Astrocyte of the spinal cord (primary cell): ENCODE data around the gene ROCK1.

Experiments used
- DNase-seq: peaks from one replicate; pipeline ENCODE4 v3.0.0; 2011; ENCODE audit warnings: low read depth, low spot score
- H3K4me3 ChIP-seq: 2 replicates; pipeline ENCODE4 v1.5.1; 2011; ENCODE audit warnings: low read depth, mild to moderate bottlenecking, low read length, moderate library complexity
- CTCF ChIP-seq: IDR thresholded peaks from 2 replicates; pipeline ENCODE4 v1.5.1; 2012; ENCODE audit warnings: low read depth, mild to moderate bottlenecking, low read length, inconsistent platforms
- in situ Hi-C: cut with HindIII; loops from 2 replicates; pipeline ENCODE4 v1.10.0; 2017; ENCODE audit warnings: low sequenced_read_pairs

Gene ROCK1

GRCh38 chr18:21074336-21075323 lies 37.0 kb downstream of the ROCK1 start:
- no peak overlapping the region for H3K4me3 ChIP-seq
- in situ Hi-C loops, result no loop called here
- no peak for TF ChIP-seq CTCF
- no peak for DNase-seq

GRCh38 chr18:21073180-21073579 lies 38.4 kb downstream of the ROCK1 start:
- in situ Hi-C loops, result no loop called here
- DNase-seq, result no peak
- no peak for TF ChIP-seq CTCF
- no peak overlapping the region for H3K4me3 ChIP-seq

GRCh38 chr18:21071071-21071470 lies 40.5 kb downstream of the ROCK1 start:
- TF ChIP-seq CTCF, result no peak
- no peak for DNase-seq
- no peak overlapping the region for H3K4me3 ChIP-seq
- in situ Hi-C loops, result no loop called here

- H3K4me3 ChIP-seq, result no peak overlapping the region
- in situ Hi-C loops, result no loop called here
- no peak for DNase-seq
- TF ChIP-seq CTCF, result no peak
Observed at GRCh38 chr18:21069468-21069867, 42.1 kb downstream of the ROCK1 start.

- peak; percentile 59 for DNase-seq
- no peak for TF ChIP-seq CTCF
- no peak overlapping the region for H3K4me3 ChIP-seq
- in situ Hi-C loops, result no loop called here
Observed at GRCh38 chr18:21064347-21064746, 47.3 kb downstream of the ROCK1 start.

- in situ Hi-C loops, result no loop called here
- no peak overlapping the region for H3K4me3 ChIP-seq
- no peak for TF ChIP-seq CTCF
- DNase-seq, result no peak
Observed at GRCh38 chr18:21063011-21063410, 48.6 kb downstream of the ROCK1 start.
